ENCODE measurements around the gene CAPZB. TPM values are rescaled to one million over a fixed set of nuclear protein-coding genes. Genes with fewer than 3 reads are reported as not detected.

CAPZB gene
- polyA plus RNA-seq, 1 experiment = 312 TPM

- TF ChIP-seq CTCF (IDR thresholded peaks at IDR 0.05; ENCODE audit: low read depth, low read length) = no peak
- CTCF ChIA-PET = interaction anchor here (0.5 to 2.3 kb wide), 8 partner anchors 67 to 195 kb away, joined by 3 to 11 read pairs (median 4); no protein-coding TSS in a partner anchor
- DNase-seq (ENCODE audit: low read depth, low spot score) = no peak
- POLR2A ChIA-PET = no interaction called here
- Histone ChIP-seq H3K27me3 (ENCODE audit: control insufficient read depth, insufficient read depth, low read length) (no peaks in the 10 kb centered on the region), H3K4me3 (ENCODE audit: low read depth, low read length) (no peak overlapping the region), H3K27ac (ENCODE audit: low read depth, low read length) (no peak overlapping the region), H3K9me3 (ENCODE audit: control insufficient read depth, insufficient read depth, low read length) (no peaks in the 10 kb centered on the region)
Observed at GRCh38 chr1:19466112-19466561, 19.2 kb downstream of the CAPZB start.

- Histone ChIP-seq H3K27me3 (ENCODE audit: control insufficient read depth, insufficient read depth, low read length) (no peaks in the 10 kb centered on the region), H3K4me3 (ENCODE audit: low read depth, low read length) (no peak overlapping the region), H3K27ac (ENCODE audit: low read depth, low read length) (no peak overlapping the region), H3K9me3 (ENCODE audit: control insufficient read depth, insufficient read depth, low read length) (no peaks in the 10 kb centered on the region)
- POLR2A ChIA-PET = no interaction called here
- CTCF ChIA-PET = interaction anchor here (0.9 to 2.3 kb wide), 5 partner anchors 67 to 196 kb away, joined by 3 to 11 read pairs (median 4); no protein-coding TSS in a partner anchor
- no peak for DNase-seq (ENCODE audit: low read depth, low spot score)
- no peak for TF ChIP-seq CTCF (IDR thresholded peaks at IDR 0.05; ENCODE audit: low read depth, low read length)
Observed at GRCh38 chr1:19465650-19466049, 19.7 kb downstream of the CAPZB start.

GRCh38 chr1:19465123-19465522 is 20.2 kb downstream of the CAPZB start:
- no peak for DNase-seq (ENCODE audit: low read depth, low spot score)
- TF ChIP-seq CTCF (IDR thresholded peaks at IDR 0.05; ENCODE audit: low read depth, low read length) = no peak
- no peak overlapping the region for H3K27ac ChIP-seq (ENCODE audit: low read depth, low read length)
- no peaks in the 10 kb centered on the region for H3K27me3 ChIP-seq (ENCODE audit: control insufficient read depth, insufficient read depth, low read length)
- H3K4me3 ChIP-seq (ENCODE audit: low read depth, low read length) = no peak overlapping the region
- no peaks in the 10 kb centered on the region for H3K9me3 ChIP-seq (ENCODE audit: control insufficient read depth, insufficient read depth, low read length)
- POLR2A ChIA-PET = no interaction called here
- CTCF ChIA-PET = interaction anchor here (1.0 to 2.3 kb wide), 5 partner anchors 66 to 196 kb away, joined by 3 to 11 read pairs (median 4); no protein-coding TSS in a partner anchor

- H3K27me3 ChIP-seq (ENCODE audit: control insufficient read depth, insufficient read depth, low read length) = no peaks in the 10 kb centered on the region
- no peak for TF ChIP-seq CTCF (IDR thresholded peaks at IDR 0.05; ENCODE audit: low read depth, low read length)
- no peak overlapping the region for H3K27ac ChIP-seq (ENCODE audit: low read depth, low read length)
- no peak overlapping the region for H3K4me3 ChIP-seq (ENCODE audit: low read depth, low read length)
- POLR2A ChIA-PET = interaction anchor here (0.6 kb wide), 1 partner anchor 8 kb away, joined by 9 read pairs; no protein-coding TSS in a partner anchor
- no peak for DNase-seq (ENCODE audit: low read depth, low spot score)
- no peaks in the 10 kb centered on the region for H3K9me3 ChIP-seq (ENCODE audit: control insufficient read depth, insufficient read depth, low read length)
- CTCF ChIA-PET = interaction anchor here (1.0 to 2.3 kb wide), 3 partner anchors 186 to 197 kb away, joined by 4 to 11 read pairs (median 4); no protein-coding TSS in a partner anchor
Observed at GRCh38 chr1:19464696-19465095, 20.6 kb downstream of the CAPZB start.

- no peak for DNase-seq (ENCODE audit: low read depth, low spot score)
- POLR2A ChIA-PET = interaction anchor here (0.6 kb wide), 1 partner anchor 196 kb away, joined by 4 read pairs; no protein-coding TSS in a partner anchor
- Histone ChIP-seq H3K27me3 (ENCODE audit: control insufficient read depth, insufficient read depth, low read length) (no peaks in the 10 kb centered on the region), H3K4me3 (ENCODE audit: low read depth, low read length) (no peak overlapping the region), H3K9me3 (ENCODE audit: control insufficient read depth, insufficient read depth, low read length) (no peaks in the 10 kb centered on the region), H3K27ac (ENCODE audit: low read depth, low read length) (no peak overlapping the region)
- CTCF ChIA-PET = interaction anchor here (1.6 kb wide), 1 partner anchor 191 kb away, joined by 4 read pairs; no protein-coding TSS in a partner anchor
- TF ChIP-seq CTCF (IDR thresholded peaks at IDR 0.05; ENCODE audit: low read depth, low read length) = no peak
Observed at GRCh38 chr1:19463504-19463803, 21.9 kb downstream of the CAPZB start.
